Neural crest cell (in vitro differentiated cells): ENCODE measurements around the gene PRDM8. TPM values are rescaled to one million over a fixed set of nuclear protein-coding genes. Genes with fewer than 3 reads are reported as not detected.

Source experiments
- DNase-seq: peaks from one replicate; pipeline ENCODE4 v3.0.0; 2021; ENCODE audit warnings: low read depth, mixed read lengths, low spot score
- H3K27ac Mint-ChIP-seq: one replicate; pipeline ENCODE4 v1.8.0; 2021; ENCODE audit warnings: mild to moderate bottlenecking, mixed read lengths; ENCODE audit not compliant: unreplicated experiment
- H3K27me3 Mint-ChIP-seq: 2 replicates; pipeline ENCODE4 v1.8.0; 2021; ENCODE audit warnings: low read depth, mild to moderate bottlenecking, mixed read lengths
- H3K36me3 Mint-ChIP-seq: 2 replicates; pipeline ENCODE4 v1.8.0; 2021; ENCODE audit warnings: low read depth, mild to moderate bottlenecking, mixed read lengths
- H3K4me1 Mint-ChIP-seq: 2 replicates; pipeline ENCODE4 v1.8.0; 2021; ENCODE audit warnings: mixed read lengths
- H3K4me3 Mint-ChIP-seq: one replicate; pipeline ENCODE4 v1.8.0; 2021; ENCODE audit warnings: mild to moderate bottlenecking, mixed read lengths
- H3K9me3 Mint-ChIP-seq: 2 replicates; pipeline ENCODE4 v1.8.0; 2021; ENCODE audit warnings: mixed read lengths
- CTCF ChIP-seq: fragments of 200-600 bp; sonication (generic); conservative IDR thresholded peaks from 2 replicates; pipeline ENCODE4 v1.5.0; 2021; ENCODE audit warnings: antibody characterized with exemption, mild to moderate bottlenecking
- total RNA-seq: library from RNA; stranded (reverse); gene quantifications from 2 replicates; pipeline ENCODE4 v1.2.1, GENCODE V29; 2021

The PRDM8 gene
- total RNA-seq, 1 donor from 2014 or later = 2.6 TPM

GRCh38 chr4:80184053-80184824 lies 13.1 kb upstream of the PRDM8 start:
- peaks cover 2% of the 10 kb centered on the region for H3K9me3 Mint-ChIP-seq
- peaks cover 4% of the 10 kb centered on the region for H3K36me3 Mint-ChIP-seq
- no peak overlapping the region for H3K27ac Mint-ChIP-seq
- H3K27me3 Mint-ChIP-seq = peaks cover 88% of the 10 kb centered on the region
- peaks cover 32% of the 10 kb centered on the region for H3K4me1 Mint-ChIP-seq
- H3K4me3 Mint-ChIP-seq = peak overlapping the region; percentile 35
- TF ChIP-seq CTCF = peak; percentile 89
- peak; percentile 84 for DNase-seq

- Mint-ChIP-seq H3K36me3 (no peaks in the 10 kb centered on the region), H3K4me3 (peak overlapping the region; percentile 35), H3K4me1 (peaks cover 32% of the 10 kb centered on the region), H3K9me3 (peaks cover 2% of the 10 kb centered on the region), H3K27me3 (peaks cover 94% of the 10 kb centered on the region), H3K27ac (no peak overlapping the region)
- TF ChIP-seq CTCF = no peak
- DNase-seq = no peak
Measured at GRCh38 chr4:80184825-80185756, 12.2 kb upstream of the PRDM8 start.

- peaks cover 95% of the 10 kb centered on the region for H3K27me3 Mint-ChIP-seq
- no peak overlapping the region for H3K27ac Mint-ChIP-seq
- DNase-seq = no peak
- peaks cover 32% of the 10 kb centered on the region for H3K4me1 Mint-ChIP-seq
- H3K36me3 Mint-ChIP-seq = no peaks in the 10 kb centered on the region
- no peaks in the 10 kb centered on the region for H3K9me3 Mint-ChIP-seq
- H3K4me3 Mint-ChIP-seq = peak overlapping the region; percentile 35
- TF ChIP-seq CTCF = no peak
Measured at GRCh38 chr4:80185787-80186548, 11.3 kb upstream of the PRDM8 start.

- Mint-ChIP-seq H3K4me1 (peaks cover 32% of the 10 kb centered on the region), H3K27me3 (peaks cover 98% of the 10 kb centered on the region), H3K27ac (no peak overlapping the region), H3K4me3 (peak overlapping the region; percentile 35), H3K9me3 (no peaks in the 10 kb centered on the region), H3K36me3 (no peaks in the 10 kb centered on the region)
- TF ChIP-seq CTCF = no peak
- no peak for DNase-seq
Measured at GRCh38 chr4:80186676-80187075, 10.6 kb upstream of the PRDM8 start.

GRCh38 chr4:80187677-80188076 lies 9.6 kb upstream of the PRDM8 start:
- no peak overlapping the region for H3K27ac Mint-ChIP-seq
- H3K4me1 Mint-ChIP-seq = peaks cover 32% of the 10 kb centered on the region
- no peaks in the 10 kb centered on the region for H3K36me3 Mint-ChIP-seq
- no peak overlapping the region for H3K4me3 Mint-ChIP-seq
- H3K27me3 Mint-ChIP-seq = peaks cover 98% of the 10 kb centered on the region
- H3K9me3 Mint-ChIP-seq = no peaks in the 10 kb centered on the region
- no peak for DNase-seq
- no peak for TF ChIP-seq CTCF
